Effector memory CD4-positive, alpha-beta T cell (primary cell): ENCODE measurements around the gene CDHR4.
"Not testable (repeated sequence)": the region's sequence is repeated elsewhere in the genome, so short reads cannot be mapped to it uniquely, and the experiment has no call there.

Experiments used
- DNase-seq, 3 donors: peaks; one replicate each; pipeline ENCODE4 v3.0.0-alpha.2; 2020
- H3K27ac ChIP-seq: 2 replicates; pipeline ENCODE4 v1.7.0; 2013; ENCODE audit warnings: mild to moderate bottlenecking, low read length, moderate library complexity; ENCODE audit not compliant: insufficient read depth, poor library complexity, severe bottlenecking
- H3K27me3 ChIP-seq: replicated peaks from 2 replicates; pipeline ENCODE4 v1.7.0; 2013; ENCODE audit warnings: mild to moderate bottlenecking, low read length; ENCODE audit not compliant: insufficient read depth, control insufficient read depth, poor library complexity, severe bottlenecking
- H3K36me3 ChIP-seq: 2 replicates; pipeline ENCODE4 v1.7.0; 2013; ENCODE audit warnings: mild to moderate bottlenecking, low read length, moderate library complexity; ENCODE audit not compliant: control insufficient read depth, insufficient read depth
- H3K4me1 ChIP-seq: 2 replicates; pipeline ENCODE4 v1.7.0; 2013; ENCODE audit warnings: low read length, mild to moderate bottlenecking; ENCODE audit not compliant: control insufficient read depth, insufficient read depth, poor library complexity, severe bottlenecking
- H3K4me3 ChIP-seq: 2 replicates; pipeline ENCODE4 v1.7.0; 2013; ENCODE audit warnings: low read length, low read depth, mild to moderate bottlenecking; ENCODE audit not compliant: insufficient read depth, poor library complexity, severe bottlenecking
- H3K9me3 ChIP-seq: 2 replicates; pipeline ENCODE4 v1.7.0; 2013; ENCODE audit warnings: mild to moderate bottlenecking, low read length, moderate library complexity; ENCODE audit not compliant: control insufficient read depth

Gene CDHR4

GRCh38 chr3:49780080-49780974, 19.3 kb downstream of the CDHR4 start:
- H3K4me3 ChIP-seq, result no peak overlapping the region
- no peak overlapping the region for H3K27ac ChIP-seq
- H3K4me1 ChIP-seq, result peaks cover 8% of the 10 kb centered on the region
- H3K9me3 ChIP-seq, result no peaks in the 10 kb centered on the region
- no peaks in the 10 kb centered on the region for H3K27me3 ChIP-seq
- no peak for DNase-seq
- H3K36me3 ChIP-seq, result peaks cover 7% of the 10 kb centered on the region

DNA sequence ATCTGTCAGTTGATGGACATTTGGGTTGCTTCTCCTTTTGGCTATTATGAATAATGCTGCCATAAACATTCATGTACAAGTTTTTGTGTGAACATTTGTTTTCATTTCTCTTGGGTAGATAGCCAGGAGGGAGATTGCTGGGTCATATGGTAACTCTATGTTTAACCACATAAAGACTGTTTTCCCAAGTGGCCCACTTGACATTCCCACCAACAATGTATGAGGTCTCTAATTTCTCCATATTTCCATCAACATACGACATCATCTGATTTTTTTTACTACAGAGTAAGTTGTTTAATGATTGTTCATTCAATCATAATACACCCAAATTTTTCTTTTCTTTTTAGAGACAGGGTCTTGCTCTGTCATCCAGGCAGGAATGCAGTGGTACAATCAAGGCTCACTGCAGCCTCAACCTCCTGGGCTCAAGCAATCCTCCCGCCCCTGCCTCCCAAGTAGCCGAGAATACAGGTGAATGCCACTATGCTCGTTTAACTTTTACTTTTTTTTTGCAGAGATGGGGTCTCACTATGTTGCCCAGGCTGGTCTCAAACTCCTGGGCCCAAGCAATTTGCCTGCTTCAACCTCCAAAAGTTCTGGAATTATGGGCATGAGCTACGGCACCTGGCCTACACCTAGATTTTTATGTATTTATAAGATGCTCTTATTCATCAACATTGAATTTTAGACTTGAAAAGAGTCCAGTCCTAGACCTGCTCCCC, 20.2 kb downstream of the CDHR4 start:
- Histone ChIP-seq H3K27ac (no peak overlapping the region), H3K36me3 (peaks cover 11% of the 10 kb centered on the region), H3K4me3 (no peak overlapping the region), H3K27me3 (no peaks in the 10 kb centered on the region), H3K4me1 (peaks cover 7% of the 10 kb centered on the region), H3K9me3 (no peaks in the 10 kb centered on the region)
- DNase-seq, result no peak

GRCh38 chr3:49776101-49776500, 23.6 kb downstream of the CDHR4 start:
- H3K27ac ChIP-seq, H3K27me3 ChIP-seq, H3K4me1 ChIP-seq, H3K9me3 ChIP-seq, H3K4me3 ChIP-seq, H3K36me3 ChIP-seq, DNase-seq: not testable (repeated sequence)

- Histone ChIP-seq H3K4me3 (no peak overlapping the region), H3K27me3 (no peaks in the 10 kb centered on the region), H3K36me3 (peaks cover 8% of the 10 kb centered on the region), H3K9me3 (no peaks in the 10 kb centered on the region), H3K4me1 (peaks cover 4% of the 10 kb centered on the region), H3K27ac (no peak overlapping the region)
- DNase-seq, result no peak
These were observed 24.1 kb downstream of the CDHR4 start for GRCh38 chr3:49775538-49775937.

DNA sequence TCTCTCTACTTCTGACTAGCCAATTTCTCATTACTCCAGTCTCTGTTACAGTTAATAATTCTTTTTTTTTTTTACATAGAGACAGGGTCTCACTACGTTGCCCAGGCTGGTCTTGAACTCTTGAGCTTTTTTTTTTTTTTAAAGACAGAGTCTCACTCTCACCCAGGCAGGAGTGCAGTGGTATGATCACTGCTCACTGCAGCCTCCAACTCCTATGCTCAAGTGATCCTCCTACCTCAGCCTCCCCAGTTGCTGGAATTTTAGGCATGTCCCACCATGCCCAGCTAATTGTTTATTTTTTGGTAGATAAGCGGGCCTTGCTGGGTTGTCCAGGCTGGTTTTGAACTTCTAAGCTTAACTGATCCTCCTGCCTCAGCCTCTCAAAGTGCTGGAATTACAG, 27.0 kb downstream of the CDHR4 start:
- Histone ChIP-seq H3K4me1 (no peaks in the 10 kb centered on the region), H3K9me3 (no peaks in the 10 kb centered on the region), H3K4me3 (no peak overlapping the region), H3K27ac (no peak overlapping the region), H3K27me3 (no peaks in the 10 kb centered on the region), H3K36me3 (peaks cover 15% of the 10 kb centered on the region)
- no peak for DNase-seq

GRCh38 chr3:49771340-49771938, 28.2 kb downstream of the CDHR4 start:
- no peaks in the 10 kb centered on the region for H3K4me1 ChIP-seq
- peaks cover 15% of the 10 kb centered on the region for H3K36me3 ChIP-seq
- no peaks in the 10 kb centered on the region for H3K27me3 ChIP-seq
- H3K4me3 ChIP-seq, result no peak overlapping the region
- DNase-seq, result no peak
- no peaks in the 10 kb centered on the region for H3K9me3 ChIP-seq
- H3K27ac ChIP-seq, result no peak overlapping the region

DNA sequence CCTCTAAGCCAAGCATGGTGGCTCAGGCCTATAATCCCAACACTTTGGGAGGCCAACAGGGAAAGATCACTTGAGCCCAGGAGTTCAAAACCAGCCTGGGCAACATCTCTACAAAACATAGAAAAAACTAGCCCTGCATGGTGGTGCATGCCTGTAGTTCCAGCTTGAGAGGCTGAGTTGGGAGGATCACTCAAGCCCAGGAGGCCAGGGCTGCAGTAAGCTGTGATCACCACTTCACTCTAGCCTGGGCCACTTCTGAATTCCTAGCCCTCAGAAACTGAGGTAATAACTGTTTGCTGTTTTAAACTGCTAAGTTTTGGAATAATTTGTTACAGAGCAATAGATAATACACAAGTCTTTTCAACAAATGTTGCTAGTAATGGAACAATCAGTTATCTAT, 29.7 kb downstream of the CDHR4 start:
- peaks cover 7% of the 10 kb centered on the region for H3K36me3 ChIP-seq

GRCh38 chr3:49769286-49769915, 30.3 kb downstream of the CDHR4 start:
- no peaks in the 10 kb centered on the region for H3K27me3 ChIP-seq
- no peaks in the 10 kb centered on the region for H3K4me1 ChIP-seq
- H3K36me3 ChIP-seq, result peaks cover 7% of the 10 kb centered on the region
- no peak for DNase-seq
- no peaks in the 10 kb centered on the region for H3K9me3 ChIP-seq
- no peak overlapping the region for H3K4me3 ChIP-seq
- no peak overlapping the region for H3K27ac ChIP-seq

More for the DNA sequence above, 29.7 kb downstream of the CDHR4 start:
- Histone ChIP-seq H3K4me1 (no peaks in the 10 kb centered on the region), H3K27ac (no peak overlapping the region), H3K4me3 (no peak overlapping the region), H3K9me3 (no peaks in the 10 kb centered on the region), H3K27me3 (no peaks in the 10 kb centered on the region)
- DNase-seq, result no peak

- no peak for DNase-seq
- Histone ChIP-seq H3K27me3 (no peaks in the 10 kb centered on the region), H3K9me3 (no peaks in the 10 kb centered on the region), H3K4me3 (no peak overlapping the region), H3K27ac (no peak overlapping the region), H3K4me1 (no peaks in the 10 kb centered on the region), H3K36me3 (no peaks in the 10 kb centered on the region)
These were observed 35.7 kb downstream of the CDHR4 start for GRCh38 chr3:49763981-49764380.
